Astrocyte of the spinal cord (primary cell): ENCODE results near the gene SPAG5.

Experiments used
- DNase-seq: peaks from one replicate; pipeline ENCODE4 v3.0.0; 2011; ENCODE audit warnings: low read depth, low spot score
- H3K4me3 ChIP-seq: 2 replicates; pipeline ENCODE4 v1.5.1; 2011; ENCODE audit warnings: low read depth, mild to moderate bottlenecking, low read length, moderate library complexity
- in situ Hi-C: cut with HindIII; loops from 2 replicates; pipeline ENCODE4 v1.10.0; 2017; ENCODE audit warnings: low sequenced_read_pairs
- TF ChIP-seq, protein P1 (sequence below): IDR thresholded peaks from 2 replicates; pipeline ENCODE4 v1.5.1; 2012; ENCODE audit warnings: low read depth, mild to moderate bottlenecking, low read length, inconsistent platforms

The SPAG5 gene

DNA sequence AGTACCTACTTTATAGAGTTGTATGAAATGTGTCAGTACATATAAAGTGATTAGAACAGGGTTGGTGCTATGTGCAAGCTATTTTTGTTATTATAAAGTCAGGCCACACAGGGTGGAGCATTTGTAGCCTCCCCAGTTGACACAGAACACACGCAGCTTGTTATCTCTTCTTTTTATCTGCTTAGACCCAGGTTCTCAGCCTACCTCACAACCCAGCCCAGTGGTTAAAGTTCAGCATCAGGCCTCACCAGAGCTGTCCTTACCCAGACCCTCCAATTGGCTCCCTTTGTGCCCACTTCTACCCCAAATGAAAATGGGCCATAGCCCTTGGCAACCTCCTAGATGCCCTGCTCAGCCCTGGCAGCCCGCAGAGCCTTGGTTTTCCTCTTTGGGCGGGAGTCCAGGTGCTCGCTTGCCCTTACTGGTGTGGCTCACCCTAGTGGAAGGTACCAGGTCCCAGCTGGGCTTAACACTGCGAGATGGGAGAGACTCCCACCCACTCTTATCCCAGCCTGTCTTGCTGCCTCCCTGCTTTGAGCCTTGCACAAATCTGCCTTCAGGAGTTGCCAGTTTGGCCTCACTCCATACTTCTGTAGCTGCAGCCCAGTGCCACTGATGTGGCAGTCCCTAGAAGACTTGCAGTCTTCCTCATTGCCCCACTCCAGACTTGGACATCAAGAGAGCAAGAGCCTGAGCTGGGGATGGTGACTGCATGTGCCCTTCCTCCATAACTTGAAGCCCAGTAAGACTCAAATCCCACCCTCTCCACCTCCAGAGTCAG lies 26.4 kb downstream of the SPAG5 start:
- in situ Hi-C loops: no loop called here
- no peak overlapping the region for H3K4me3 ChIP-seq
- DNase-seq: no peak

DNA sequence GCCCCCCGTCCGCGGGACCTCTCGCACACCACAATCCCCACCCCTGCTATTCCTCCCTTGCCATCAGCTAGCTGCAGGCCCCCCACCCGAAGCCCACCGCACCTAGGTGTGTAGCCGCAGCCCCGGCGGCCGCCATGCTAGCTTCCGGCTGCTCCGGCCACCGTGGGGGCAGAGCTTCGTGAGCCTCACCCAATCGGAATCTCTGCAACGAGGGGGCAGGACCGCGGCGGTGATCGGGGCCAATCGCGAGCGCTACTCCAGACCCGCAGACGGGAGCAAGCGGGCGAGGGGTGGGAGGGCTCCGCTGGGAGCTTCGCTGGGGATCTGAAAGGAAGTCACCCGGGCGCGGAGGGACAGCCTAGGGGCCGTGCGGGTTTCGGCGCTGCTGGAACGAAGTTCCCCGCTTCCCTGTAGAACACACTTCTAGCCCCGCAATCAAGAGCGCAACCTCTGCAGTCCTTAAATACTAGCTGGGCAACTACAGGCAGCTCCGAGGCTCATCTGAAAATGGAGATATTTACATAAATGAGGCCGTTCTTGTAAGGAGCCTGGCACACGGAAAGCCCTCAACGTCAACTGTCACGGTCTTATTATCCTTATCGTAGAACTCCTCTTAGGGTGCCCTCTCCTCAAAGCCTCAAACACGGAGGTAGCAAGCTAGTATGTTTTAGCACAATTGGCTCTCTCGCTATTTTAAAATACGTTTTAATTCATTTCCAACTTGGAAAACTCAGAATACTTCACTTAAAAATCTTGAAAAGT lies 27.3 kb downstream of the SPAG5 start, which contains the start of gene PIGS:
Gene PIGS (minus strand): TSS at position 164 of the 762 bp plus-strand sequence. CDS start 28 bp downstream, at position 136.
- peak within 1 kb of the TSS; percentile 72 for H3K4me3 ChIP-seq
- in situ Hi-C loops: no loop called here
- TF ChIP-seq, protein P1, sequence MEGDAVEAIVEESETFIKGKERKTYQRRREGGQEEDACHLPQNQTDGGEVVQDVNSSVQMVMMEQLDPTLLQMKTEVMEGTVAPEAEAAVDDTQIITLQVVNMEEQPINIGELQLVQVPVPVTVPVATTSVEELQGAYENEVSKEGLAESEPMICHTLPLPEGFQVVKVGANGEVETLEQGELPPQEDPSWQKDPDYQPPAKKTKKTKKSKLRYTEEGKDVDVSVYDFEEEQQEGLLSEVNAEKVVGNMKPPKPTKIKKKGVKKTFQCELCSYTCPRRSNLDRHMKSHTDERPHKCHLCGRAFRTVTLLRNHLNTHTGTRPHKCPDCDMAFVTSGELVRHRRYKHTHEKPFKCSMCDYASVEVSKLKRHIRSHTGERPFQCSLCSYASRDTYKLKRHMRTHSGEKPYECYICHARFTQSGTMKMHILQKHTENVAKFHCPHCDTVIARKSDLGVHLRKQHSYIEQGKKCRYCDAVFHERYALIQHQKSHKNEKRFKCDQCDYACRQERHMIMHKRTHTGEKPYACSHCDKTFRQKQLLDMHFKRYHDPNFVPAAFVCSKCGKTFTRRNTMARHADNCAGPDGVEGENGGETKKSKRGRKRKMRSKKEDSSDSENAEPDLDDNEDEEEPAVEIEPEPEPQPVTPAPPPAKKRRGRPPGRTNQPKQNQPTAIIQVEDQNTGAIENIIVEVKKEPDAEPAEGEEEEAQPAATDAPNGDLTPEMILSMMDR: no peak
- peak; percentile 92 for DNase-seq

More for the DNA sequence above, 26.4 kb downstream of the SPAG5 start:
- TF ChIP-seq, protein P1: no peak

DNA sequence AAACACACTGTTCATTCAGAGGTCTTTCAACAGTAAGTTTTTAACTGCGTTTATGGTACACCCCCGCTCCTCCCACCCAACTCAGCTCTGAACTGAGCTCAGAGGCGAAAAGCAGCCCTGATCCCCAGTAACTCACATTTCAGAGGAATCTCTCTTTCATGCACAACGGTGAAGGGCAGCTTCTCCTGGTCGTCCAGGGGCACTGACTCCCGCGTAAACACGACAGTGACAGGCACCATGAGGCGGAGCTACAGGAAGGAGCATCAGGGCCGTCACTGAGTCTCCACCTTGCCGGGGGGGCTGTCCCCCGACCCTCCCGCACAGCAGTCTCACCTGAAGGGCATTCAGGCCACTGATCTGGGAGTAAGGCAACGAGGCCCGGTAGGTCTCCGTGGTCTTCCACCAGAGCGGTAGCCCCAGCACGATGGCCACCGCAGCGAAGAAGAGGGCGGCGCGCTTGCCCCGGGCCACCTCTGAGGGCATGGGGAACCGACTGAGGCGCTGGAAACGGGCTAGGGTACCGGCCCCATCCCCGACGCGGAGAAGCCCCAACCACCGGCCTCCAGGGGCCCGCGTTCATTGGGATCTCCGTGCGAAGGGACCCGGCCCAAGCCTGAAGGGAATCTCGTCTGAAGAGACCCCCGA lies 28.0 kb downstream of the SPAG5 start:
- no peak for DNase-seq
- in situ Hi-C loops: no loop called here
- TF ChIP-seq, protein P1: no peak
- peak overlapping the region; percentile 72 for H3K4me3 ChIP-seq

DNA sequence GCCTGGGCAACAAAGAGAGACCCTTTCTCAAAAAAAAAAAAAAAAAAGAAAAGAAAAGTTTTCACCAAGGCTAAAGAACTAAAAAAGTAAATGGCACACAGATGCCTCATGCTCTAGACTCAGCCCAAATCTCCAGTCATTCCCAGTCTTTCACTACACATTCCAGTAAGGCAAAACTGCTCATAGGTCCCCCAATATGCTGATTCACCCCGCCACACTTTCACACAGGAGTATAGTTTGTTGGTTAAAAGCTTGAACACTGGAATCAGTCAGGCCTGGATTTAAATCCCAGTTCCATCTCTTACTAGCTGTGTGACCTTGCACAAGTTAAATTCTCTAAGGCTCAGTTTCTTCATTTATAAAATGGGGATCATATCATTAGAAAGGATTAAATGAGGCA lies 29.4 kb downstream of the SPAG5 start:
- TF ChIP-seq, protein P1: no peak
- DNase-seq: no peak
- no peak overlapping the region for H3K4me3 ChIP-seq
- in situ Hi-C loops: no loop called here

DNA sequence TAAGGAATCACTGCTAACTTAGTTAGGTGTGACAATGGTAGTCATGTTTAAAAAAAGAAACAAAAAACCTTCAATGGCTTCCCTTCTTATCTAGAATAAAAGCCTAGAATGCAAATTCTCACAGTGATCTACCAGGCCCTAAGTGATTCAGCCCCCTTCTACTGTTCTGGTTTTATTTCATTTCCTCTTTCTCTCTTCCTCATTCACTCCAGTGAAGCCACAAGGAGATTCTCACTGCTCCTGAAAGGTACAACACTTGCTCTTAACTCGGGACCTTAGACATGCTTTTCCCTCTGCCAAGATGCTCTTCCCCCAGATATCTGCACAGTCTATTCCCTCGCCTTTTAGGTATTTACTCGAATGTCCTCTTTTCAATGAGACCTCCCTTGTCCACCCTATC lies 31.2 kb downstream of the SPAG5 start:
- in situ Hi-C loops: no loop called here
- TF ChIP-seq, protein P1: no peak
- no peak overlapping the region for H3K4me3 ChIP-seq
- DNase-seq: no peak

DNA sequence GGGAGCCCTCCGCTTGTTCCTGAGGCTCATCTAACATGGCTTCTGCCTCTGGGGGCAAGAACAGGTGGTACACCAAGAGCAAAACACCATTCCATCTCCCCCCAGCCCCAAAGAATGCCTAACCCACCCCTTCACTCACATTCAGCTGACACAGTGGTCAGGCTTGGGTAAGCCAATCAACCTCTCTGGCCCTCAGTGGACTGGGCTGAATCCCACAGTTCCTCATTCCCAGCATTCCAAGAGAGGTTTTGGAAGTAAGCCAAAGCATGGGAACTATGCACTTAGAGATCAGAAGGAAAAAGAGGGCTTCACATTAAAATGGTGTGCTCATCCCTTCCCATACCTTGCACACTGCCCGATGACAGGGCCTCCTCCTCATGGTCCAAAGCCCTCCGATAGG lies 35.4 kb downstream of the SPAG5 start:
- in situ Hi-C loops: no loop called here
- DNase-seq: no peak
- no peak overlapping the region for H3K4me3 ChIP-seq
- TF ChIP-seq, protein P1: no peak
